ENCODE measurements around the gene CRACR2A. TPM values are rescaled to one million over a fixed set of nuclear protein-coding genes. Genes with fewer than 3 reads are reported as not detected.
A peak's percentile ranks its signal among the peaks of the same experiment; 100 is the strongest.

Gene CRACR2A
- polyA plus RNA-seq, 3 donors = 2.8 to 10.7 (median 5.8) TPM

DNA sequence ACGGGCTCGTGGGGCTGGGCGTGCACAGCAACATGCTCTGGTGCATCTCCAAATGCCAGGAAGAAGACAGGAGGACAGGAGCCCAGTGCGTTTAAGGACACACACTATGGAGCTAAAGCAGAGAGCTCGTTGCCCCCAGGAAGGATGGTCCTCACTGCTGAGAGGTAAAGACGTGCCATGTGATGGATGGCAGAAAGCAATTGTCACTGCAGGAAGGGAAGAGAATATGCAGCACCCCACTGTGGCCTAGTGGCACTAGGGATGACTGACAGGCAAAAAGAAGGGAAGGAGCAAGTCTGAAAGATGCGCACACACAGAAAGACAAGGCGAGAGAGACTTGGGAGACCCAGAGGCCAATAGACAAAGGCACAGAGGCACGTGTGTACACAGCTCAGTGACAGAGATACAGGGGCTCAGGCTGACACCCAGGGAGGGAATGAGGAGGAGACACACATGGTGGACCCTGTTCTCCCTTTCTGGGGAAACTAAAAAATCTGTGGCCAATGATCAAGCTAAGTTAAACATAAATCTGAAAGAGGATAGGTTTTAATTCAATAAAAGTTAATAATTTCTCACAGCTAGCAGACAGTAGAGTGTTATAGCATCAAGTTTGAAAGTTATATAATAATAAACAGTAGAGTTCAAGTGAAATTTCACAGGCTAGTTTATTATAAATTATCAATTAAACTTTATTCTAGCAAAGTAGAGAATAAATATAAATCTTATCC, 78.8 kb downstream of the CRACR2A start:
- 99% methylated on average over 9 of the region's 9 CpGs for WGBS (ENCODE audit: insufficient coverage)
- Mint-ChIP-seq H3K4me3 (no peak overlapping the region), H3K4me1 (peaks cover 6% of the 10 kb centered on the region), H3K27me3 (ENCODE audit: low read depth in 3 of 3) (no peaks in the 10 kb centered on the region), H3K27ac (peak overlapping the region in 3 of 7 donors; percentile 12 to 51 (median 34)), H3K9me3 (peaks cover 0 to 3% (median 0%) of the 10 kb centered on the region in 7 donors), H3K36me3 (peaks cover 79% of the 10 kb centered on the region in 2 donors)
- H3K27me3 ChIP-seq (ENCODE audit: control insufficient read depth in 2 of 2, insufficient read depth in 2 of 2, low read length in 2 of 2) = no peaks in the 10 kb centered on the region
- H3K4me3 ChIP-seq (replicated peaks in 1 of 3; ENCODE audit: low read depth in 2 of 3, low read length in 3 of 3) = no peak overlapping the region
- no peaks in the 10 kb centered on the region for H3K9me3 ChIP-seq (replicated peaks in 1 of 2; ENCODE audit: control insufficient read depth in 1 of 2, insufficient read depth in 1 of 2, low read length in 2 of 2)
- no peak overlapping the region for H2AFZ ChIP-seq (ENCODE audit: insufficient read depth, low read depth, low read length, poor library complexity, severe bottlenecking)
- TF ChIP-seq CTCF (IDR thresholded peaks at IDR 0.05) = no peak
- intact Hi-C loops (cut with micrococcal nuclease) = no loop called here
- H3K36me3 ChIP-seq (replicated peaks in 1 of 2; ENCODE audit: control insufficient read depth in 1 of 2, insufficient read depth in 2 of 2, low read length in 2 of 2) = peaks cover 77 to 96% of the 10 kb centered on the region in 2 donors
- no peak overlapping the region for H3K27ac ChIP-seq (ENCODE audit: low read depth in 1 of 2, low read length in 2 of 2)
- no peak overlapping the region for H3K4me2 ChIP-seq (replicated peaks; ENCODE audit: extremely low read depth, low read length, poor library complexity, severe bottlenecking)
- H3K9ac ChIP-seq (ENCODE audit: insufficient read depth, low read length, poor library complexity, severe bottlenecking) = no peak overlapping the region
- no peaks in the 10 kb centered on the region for H3K4me1 ChIP-seq (ENCODE audit: control insufficient read depth in 1 of 2, insufficient read depth in 2 of 2, low read length in 2 of 2)
- H3K79me2 ChIP-seq (ENCODE audit: insufficient read depth, low read length) = no peaks in the 10 kb centered on the region
- H4K20me1 ChIP-seq (ENCODE audit: insufficient read depth, low read length) = no peaks in the 10 kb centered on the region
- DNase-seq = no peak

DNA sequence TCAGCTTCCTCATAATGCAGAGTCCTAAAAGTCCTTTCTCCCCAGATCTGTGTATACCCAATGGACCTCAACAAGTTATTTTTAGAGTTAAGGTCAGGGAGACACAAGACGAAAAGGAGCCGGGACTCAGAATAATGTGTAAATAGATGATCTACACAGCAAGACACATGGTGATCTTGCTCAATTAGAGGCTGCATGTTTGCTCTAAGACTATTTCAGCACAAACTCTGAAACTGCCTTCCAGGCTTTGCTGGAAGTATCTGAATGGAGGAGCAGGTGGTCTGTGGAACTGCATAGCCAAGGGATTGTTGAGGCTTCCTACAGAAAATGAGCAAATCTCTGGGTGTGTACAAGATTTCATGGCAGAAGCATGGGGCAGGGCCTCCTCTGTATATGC, 80.8 kb downstream of the CRACR2A start:
- Histone ChIP-seq H3K27me3 (ENCODE audit: control insufficient read depth in 2 of 2, insufficient read depth in 2 of 2, low read length in 2 of 2) (no peaks in the 10 kb centered on the region), H3K27ac (ENCODE audit: low read depth in 1 of 2, low read length in 2 of 2) (no peak overlapping the region), H3K79me2 (ENCODE audit: insufficient read depth, low read length) (no peaks in the 10 kb centered on the region), H2AFZ (ENCODE audit: insufficient read depth, low read depth, low read length, poor library complexity, severe bottlenecking) (no peak overlapping the region), H4K20me1 (ENCODE audit: insufficient read depth, low read length) (no peaks in the 10 kb centered on the region), H3K9me3 (replicated peaks in 1 of 2; ENCODE audit: control insufficient read depth in 1 of 2, insufficient read depth in 1 of 2, low read length in 2 of 2) (no peaks in the 10 kb centered on the region), H3K9ac (ENCODE audit: insufficient read depth, low read length, poor library complexity, severe bottlenecking) (no peak overlapping the region), H3K4me2 (replicated peaks; ENCODE audit: extremely low read depth, low read length, poor library complexity, severe bottlenecking) (no peak overlapping the region), H3K4me3 (replicated peaks in 1 of 3; ENCODE audit: low read depth in 2 of 3, low read length in 3 of 3) (no peak overlapping the region), H3K4me1 (ENCODE audit: control insufficient read depth in 1 of 2, insufficient read depth in 2 of 2, low read length in 2 of 2) (no peaks in the 10 kb centered on the region), H3K36me3 (replicated peaks in 1 of 2; ENCODE audit: control insufficient read depth in 1 of 2, insufficient read depth in 2 of 2, low read length in 2 of 2) (peaks cover 70 to 96% of the 10 kb centered on the region in 2 donors)
- no peak overlapping the region for H3K4me3 Mint-ChIP-seq
- H3K27ac Mint-ChIP-seq = peak overlapping the region in 1 of 7 donors; percentile 5
- no peak for TF ChIP-seq CTCF (IDR thresholded peaks at IDR 0.05)
- intact Hi-C loops (cut with micrococcal nuclease) = no loop called here
- peaks cover 80 to 81% of the 10 kb centered on the region in 2 donors for H3K36me3 Mint-ChIP-seq
- no peak for DNase-seq
- peaks cover 6% of the 10 kb centered on the region for H3K4me1 Mint-ChIP-seq
- H3K27me3 Mint-ChIP-seq (ENCODE audit: low read depth in 3 of 3) = no peaks in the 10 kb centered on the region
- H3K9me3 Mint-ChIP-seq = peaks cover 0 to 3% (median 0%) of the 10 kb centered on the region in 7 donors
- WGBS (ENCODE audit: insufficient coverage) = 100% methylated on average over 1 of the region's 2 CpGs

Data from CD14-positive monocyte (primary cell).